HCT116 (cell line): ENCODE results near the gene LSMEM2. TPM values are rescaled to one million over a fixed set of nuclear protein-coding genes. Genes with fewer than 3 reads are reported as not detected.

Source experiments
- ATAC-seq: fragments of 200-7000 bp; cut with Tn5 transposase; 2 replicates; pipeline ENCODE4 v1.9.1; 2020; ENCODE audit warnings: mild to moderate bottlenecking, moderate library complexity
- BruUV-seq: library from RNA; stranded (reverse); fragments of 400-500 nt; replicated peaks from 2 replicates; lab custom pipeline; 2021; lab: Mats Ljungman, UMichigan
- CTCF ChIA-PET: fragments of 300-600 bp; sonication (Branson Sonifier 250); formaldehyde crosslinking; loops from one replicate; lab custom pipeline; 2021; ENCODE audit warnings: antibody characterized with exemption; lab: Charles Lee
- POLR2A ChIA-PET: fragments of 300-600, 350-600 bp; sonication (Branson Sonifier 250); formaldehyde crosslinking; loops from one replicate; lab custom pipeline; 2021; ENCODE audit warnings: antibody characterized with exemption; lab: Charles Lee
- RAD21 ChIA-PET, 2 experiments: fragments of 300-600 bp; sonication (Branson Sonifier 250); formaldehyde crosslinking; loops; one replicate each; lab custom pipeline; 2023; ENCODE audit warnings: low total read pairs in 2 of 2; ENCODE audit not compliant: uncharacterized antibody in 2 of 2, unreplicated experiment in 2 of 2, low non-redundant PET in 1 of 2; lab: Charles Lee
- DNase-seq: peaks from one replicate; pipeline ENCODE4 v3.0.0-alpha.2; 2010; ENCODE audit warnings: low read depth, low spot score
- H2AFZ ChIP-seq: fragments of 200-600 bp; shearing (Covaris generic), sonication (generic); 2 replicates; pipeline ENCODE4 v1.6.1; 2017; ENCODE audit warnings: low read depth, mixed run types, mixed read lengths, antibody characterized with exemption, low read length; ENCODE audit not compliant: poor library complexity, severe bottlenecking
- H3K27ac ChIP-seq: 2 replicates; pipeline ENCODE4 v1.5.1; 2012; ENCODE audit warnings: low read depth, low read length
- H3K27me3 ChIP-seq: fragments of 200-600 bp; sonication (generic); 2 replicates; pipeline ENCODE4 v1.6.1; 2016; ENCODE audit warnings: mixed run types, low read length, mixed read lengths; ENCODE audit not compliant: insufficient read depth
- H3K36me3 ChIP-seq, 2 experiments: fragments of 200-500 bp in 1 of 2; fragments of 200-600 bp in 1 of 2; sonication (Bioruptor generic) in 1 of 2; sonication (generic) in 1 of 2; 2 replicates each; pipeline versions ENCODE4 v1.5.1 to v1.6.1; 2014 to 2016; ENCODE audit warnings: low read length in 2 of 2, inconsistent platforms in 1 of 2, mixed read lengths in 1 of 2, mixed run types in 1 of 2; ENCODE audit not compliant: insufficient read depth in 2 of 2, control insufficient read depth in 1 of 2
- H3K4me1 ChIP-seq, 2 experiments: fragments of 200-600 bp in 1 of 2; sonication (generic) in 1 of 2; 2 replicates each; pipeline versions ENCODE4 v1.5.1 to v1.6.1; 2012 to 2017; ENCODE audit warnings: low read length in 2 of 2, inconsistent platforms in 1 of 2, mild to moderate bottlenecking in 1 of 2, mixed read lengths in 1 of 2, mixed run types in 1 of 2, moderate library complexity in 1 of 2; ENCODE audit not compliant: insufficient read depth in 2 of 2, control insufficient read depth in 1 of 2
- H3K4me2 ChIP-seq: fragments of 200-600 bp; sonication (generic); 2 replicates; pipeline ENCODE4 v1.6.1; 2017; ENCODE audit warnings: mixed run types, low read length, mixed read lengths
- H3K4me3 ChIP-seq, 2 experiments: fragments of 200-600 bp in 1 of 2; sonication (generic) in 1 of 2; replicated peaks in 1 of 2; 2 replicates each; pipeline ENCODE4 v1.5.1; 2011 to 2016; ENCODE audit warnings: low read length in 2 of 2, control low read depth in 1 of 2, low read depth in 1 of 2, mild to moderate bottlenecking in 1 of 2, mixed read lengths in 1 of 2, mixed run types in 1 of 2
- H3K79me2 ChIP-seq: fragments of 200-600 bp; sonication (generic); 2 replicates; pipeline ENCODE4 v1.6.1; 2017; ENCODE audit warnings: mild to moderate bottlenecking, mixed run types, low read length, moderate library complexity, mixed read lengths; ENCODE audit not compliant: insufficient read depth
- H3K9ac ChIP-seq: fragments of 200-600 bp; sonication (generic); 2 replicates; pipeline ENCODE4 v1.6.1; 2016; ENCODE audit warnings: low read length, mixed read lengths
- H3K9me2 ChIP-seq: fragments of 200-600 bp; sonication (generic), shearing (Covaris generic); 2 replicates; pipeline ENCODE4 v1.6.1; 2017; ENCODE audit warnings: mixed run types, mild to moderate bottlenecking, moderate library complexity; ENCODE audit not compliant: insufficient read depth
- H3K9me3 ChIP-seq, 2 experiments: fragments of 200-500 bp in 1 of 2; fragments of 200-600 bp in 1 of 2; sonication (Bioruptor generic) in 1 of 2; sonication (generic) in 1 of 2; 2 replicates each; pipeline ENCODE4 v1.6.1; 2014 to 2017; ENCODE audit warnings: low read length in 2 of 2, mixed read lengths in 2 of 2, inconsistent platforms in 1 of 2, low read depth in 1 of 2, mild to moderate bottlenecking in 1 of 2, mixed run types in 1 of 2, moderate library complexity in 1 of 2; ENCODE audit not compliant: control insufficient read depth in 1 of 2, insufficient read depth in 1 of 2
- H4K20me1 ChIP-seq: fragments of 200-600 bp; sonication (generic), shearing (Covaris generic); 2 replicates; pipeline ENCODE4 v1.6.1; 2017; ENCODE audit warnings: mixed run types, mild to moderate bottlenecking, moderate library complexity; ENCODE audit not compliant: insufficient read depth
- ATF3 ChIP-seq: IDR thresholded peaks from 2 replicates; pipeline ENCODE4 v1.6.1; 2012
- CBX3 ChIP-seq: IDR thresholded peaks from 2 replicates; pipeline ENCODE4 v1.6.1; 2012; ENCODE audit warnings: low read depth
- CEBPB ChIP-seq: IDR thresholded peaks from 2 replicates; pipeline ENCODE4 v1.6.1; 2012; ENCODE audit warnings: low read depth
- EGR1 ChIP-seq: IDR thresholded peaks from 2 replicates; pipeline ENCODE4 v1.6.1; 2012; ENCODE audit warnings: low read depth
- EZH2phosphoT487 ChIP-seq: fragments of 200-600 bp; IDR thresholded peaks from 2 replicates; pipeline ENCODE4 v1.6.1; 2018; ENCODE audit warnings: antibody characterized with exemption, borderline replicate concordance
- FOSL1 ChIP-seq: IDR thresholded peaks from 2 replicates; pipeline ENCODE4 v1.6.1; 2012; ENCODE audit warnings: low read depth
- JUND ChIP-seq: IDR thresholded peaks from 2 replicates; pipeline ENCODE4 v1.6.1; 2012
- POLR2AphosphoS5 ChIP-seq: IDR thresholded peaks from 2 replicates; pipeline ENCODE4 v1.6.1; 2011; ENCODE audit warnings: mild to moderate bottlenecking, low read depth, low read length, moderate library complexity
- RAD21 ChIP-seq: IDR thresholded peaks from 2 replicates; pipeline ENCODE4 v1.6.1; 2012; ENCODE audit warnings: low read depth, mild to moderate bottlenecking
- REST ChIP-seq: IDR thresholded peaks from 2 replicates; pipeline ENCODE4 v1.6.1; 2012; ENCODE audit warnings: low read depth
- SIN3A ChIP-seq: IDR thresholded peaks from 2 replicates; pipeline ENCODE4 v1.6.1; 2012; ENCODE audit warnings: low read depth
- SP1 ChIP-seq: IDR thresholded peaks from 2 replicates; pipeline ENCODE4 v1.6.1; 2012; ENCODE audit warnings: low read depth
- SRF ChIP-seq: IDR thresholded peaks from 2 replicates; pipeline ENCODE4 v1.6.1; 2012; ENCODE audit warnings: low read depth
- YY1 ChIP-seq: IDR thresholded peaks from 2 replicates; pipeline ENCODE4 v1.6.1; 2011; ENCODE audit warnings: low read length, low read depth, moderate library complexity, mild to moderate bottlenecking; ENCODE audit not compliant: insufficient replicate concordance; ENCODE audit errors: extremely low read depth
- ZFX ChIP-seq: fragments of 450-650 bp; IDR thresholded peaks from 2 replicates; pipeline ENCODE4 v1.6.1; 2017
- ZNF274 ChIP-seq: fragments of 200-500 bp; sonication (Bioruptor generic); IDR thresholded peaks from 2 replicates; pipeline ENCODE4 v1.6.1; 2014; ENCODE audit warnings: mild to moderate bottlenecking, low read depth, low read length, inconsistent platforms
- intact Hi-C: fragments of 100-400 bp; cut with micrococcal nuclease; formaldehyde crosslinking; loops from 2 replicates; pipeline ENCODE4 v1.10.0; 2022
- total RNA-seq: library from RNA; stranded (reverse); gene quantifications from one replicate; pipeline ENCODE4 v1.2.1, GENCODE V29; 2021; ENCODE audit not compliant: unreplicated experiment
- TF ChIP-seq, protein P1 (sequence below), 3 experiments: fragments of 200-600 bp in 1 of 3; sonication (generic) in 1 of 3; IDR thresholded peaks in 2 of 3; conservative IDR thresholded peaks in 1 of 3; 2 replicates each; pipeline ENCODE4 v1.5.1; 2012 to 2017; ENCODE audit warnings: low read depth in 2 of 3, low read length in 2 of 3, antibody characterized with exemption in 1 of 3, borderline replicate concordance in 1 of 3, control low read depth in 1 of 3, mild to moderate bottlenecking in 1 of 3, mixed read lengths in 1 of 3, mixed run types in 1 of 3, moderate library complexity in 1 of 3; ENCODE audit not compliant: insufficient read depth in 1 of 3

Gene LSMEM2
- total RNA-seq, 1 experiment from 2014 or later: not detected

DNA sequence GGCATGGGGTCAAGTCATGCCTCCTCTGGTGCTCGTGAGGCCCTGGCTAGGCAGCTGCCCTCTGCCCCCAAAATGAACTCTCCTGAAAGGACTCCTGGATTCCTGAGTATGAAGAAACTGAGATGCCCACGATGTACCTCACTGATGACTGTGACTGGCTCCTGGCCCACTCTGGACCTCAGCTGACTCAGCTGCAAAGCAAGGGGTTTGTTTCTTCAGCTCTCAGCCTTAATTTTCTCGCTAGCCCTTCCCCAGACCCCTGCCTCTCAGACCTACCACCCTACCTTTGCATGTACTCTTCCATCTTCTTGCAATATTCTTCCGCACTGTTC is 48.1 kb upstream of the LSMEM2 start (continued):
- TF ChIP-seq, protein P1, sequence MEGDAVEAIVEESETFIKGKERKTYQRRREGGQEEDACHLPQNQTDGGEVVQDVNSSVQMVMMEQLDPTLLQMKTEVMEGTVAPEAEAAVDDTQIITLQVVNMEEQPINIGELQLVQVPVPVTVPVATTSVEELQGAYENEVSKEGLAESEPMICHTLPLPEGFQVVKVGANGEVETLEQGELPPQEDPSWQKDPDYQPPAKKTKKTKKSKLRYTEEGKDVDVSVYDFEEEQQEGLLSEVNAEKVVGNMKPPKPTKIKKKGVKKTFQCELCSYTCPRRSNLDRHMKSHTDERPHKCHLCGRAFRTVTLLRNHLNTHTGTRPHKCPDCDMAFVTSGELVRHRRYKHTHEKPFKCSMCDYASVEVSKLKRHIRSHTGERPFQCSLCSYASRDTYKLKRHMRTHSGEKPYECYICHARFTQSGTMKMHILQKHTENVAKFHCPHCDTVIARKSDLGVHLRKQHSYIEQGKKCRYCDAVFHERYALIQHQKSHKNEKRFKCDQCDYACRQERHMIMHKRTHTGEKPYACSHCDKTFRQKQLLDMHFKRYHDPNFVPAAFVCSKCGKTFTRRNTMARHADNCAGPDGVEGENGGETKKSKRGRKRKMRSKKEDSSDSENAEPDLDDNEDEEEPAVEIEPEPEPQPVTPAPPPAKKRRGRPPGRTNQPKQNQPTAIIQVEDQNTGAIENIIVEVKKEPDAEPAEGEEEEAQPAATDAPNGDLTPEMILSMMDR (IDR thresholded peaks at IDR 0.05 in 2 of 3, conservative IDR thresholded peaks at IDR 0.05 in 1 of 3; ENCODE audit: borderline replicate concordance in 1 of 3, insufficient read depth in 1 of 3, low read depth in 2 of 3, low read length in 2 of 3): no peak
- TF ChIP-seq FOSL1 (no peak), EZH2phosphoT487 (no peak), SIN3A (no peak), JUND (no peak), RAD21 (no peak), SP1 (no peak), POLR2AphosphoS5 (no peak), SRF (no peak), ZNF274 (no peak), CBX3 (no peak)

DNA sequence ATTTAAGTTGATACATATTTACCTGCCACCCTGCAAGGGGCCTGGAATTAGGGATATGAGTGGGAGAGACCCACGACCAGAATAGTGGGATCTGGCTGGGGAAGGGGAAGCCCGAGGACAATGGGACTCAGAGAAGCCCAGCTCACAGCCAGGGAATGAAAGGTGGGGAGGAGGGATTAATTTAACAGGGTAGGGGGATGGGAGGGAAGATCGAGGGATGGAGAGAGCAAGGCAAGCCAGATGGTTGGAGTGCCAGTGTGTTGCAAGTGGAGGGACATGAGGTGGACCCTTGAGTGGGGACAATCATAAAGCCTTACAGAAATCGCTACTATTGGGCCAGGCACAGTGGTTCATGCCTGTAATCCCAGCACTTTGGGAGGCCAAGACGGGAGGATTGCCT is 47.3 kb upstream of the LSMEM2 start:
- Histone ChIP-seq H3K9ac (no peak overlapping the region), H3K27me3 (no peaks in the 10 kb centered on the region), H2AFZ (no peak overlapping the region), H3K9me3 (no peaks in the 10 kb centered on the region), H3K9me2 (no peaks in the 10 kb centered on the region), H3K79me2 (peaks cover 4% of the 10 kb centered on the region), H4K20me1 (no peaks in the 10 kb centered on the region), H3K4me3 (no peak overlapping the region), H3K27ac (no peak overlapping the region), H3K4me2 (no peak overlapping the region), H3K4me1 (peaks cover 26 to 51% of the 10 kb centered on the region in 2 experiments), H3K36me3 (no peaks in the 10 kb centered on the region)
- intact Hi-C loops: no loop called here
- ChIA-PET CTCF (interaction anchor here (1.1 kb wide), 1 partner anchor 15 kb away, joined by 5 read pairs; no protein-coding TSS in a partner anchor), POLR2A (no interaction called here), RAD21 (no interaction called here)
- TF ChIP-seq ATF3 (no peak), EGR1 (no peak), ZFX (no peak), POLR2AphosphoS5 (no peak), REST (no peak), SP1 (no peak), YY1 (no peak), CEBPB (no peak), SIN3A (no peak), JUND (no peak), FOSL1 (no peak), SRF (no peak)
- DNase-seq: no peak
- ATAC-seq: no peak
- BruUV-seq: no TSS peak
